GM21717 (cell line): ENCODE measurements around the gene PPIA.
"Not testable (repeated sequence)": the region's sequence is repeated elsewhere in the genome, so short reads cannot be mapped to it uniquely, and the experiment has no call there.

ENCODE experiments used
- ATAC-seq: cut with Tn5 transposase; IDR thresholded peaks from one replicate; pipeline ENCODE4 v1.9.1; 2021; ENCODE audit warnings: mild to moderate bottlenecking, moderate library complexity; ENCODE audit not compliant: unreplicated experiment

PPIA gene

DNA sequence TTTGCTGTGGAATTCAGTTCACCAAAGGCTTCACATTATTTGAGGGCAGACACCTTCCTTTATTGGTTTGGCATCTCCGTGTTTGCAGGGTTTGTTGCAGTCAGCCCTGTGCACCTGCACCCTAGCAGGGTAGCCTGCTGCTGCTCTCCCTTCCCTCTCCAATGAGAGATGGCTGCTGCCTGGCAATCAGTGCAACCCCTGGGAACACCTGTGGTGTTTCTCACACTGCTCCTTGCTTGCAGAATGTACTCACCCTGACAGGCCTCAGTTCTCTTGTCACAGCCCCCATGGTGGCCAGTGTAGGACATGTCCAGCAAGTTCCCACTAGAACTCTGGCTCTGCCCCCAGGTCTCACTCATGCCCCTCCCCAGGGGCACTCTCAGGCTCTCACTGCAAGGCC, 12.1 kb upstream of the PPIA start:
- no peak for ATAC-seq

DNA sequence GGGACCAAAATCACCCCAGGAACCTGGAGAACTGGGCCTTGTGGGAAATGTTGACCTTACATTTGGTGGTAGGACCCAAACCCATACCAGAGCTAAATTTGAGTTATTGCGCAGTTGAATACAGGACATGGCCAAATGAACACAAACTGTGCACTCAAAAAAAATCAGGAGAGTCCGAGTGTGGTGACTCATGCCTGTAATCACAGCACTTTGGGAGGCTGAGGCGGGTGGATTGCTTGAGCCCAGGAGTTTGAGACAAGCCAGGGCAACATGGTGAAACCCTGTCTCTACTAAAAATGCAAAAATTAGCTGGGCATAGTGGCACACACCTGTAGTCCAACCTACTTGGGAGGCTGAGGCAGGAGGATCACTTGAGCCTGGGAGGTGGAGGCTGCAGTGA, 11.3 kb upstream of the PPIA start:
- ATAC-seq, result not testable (repeated sequence)

DNA sequence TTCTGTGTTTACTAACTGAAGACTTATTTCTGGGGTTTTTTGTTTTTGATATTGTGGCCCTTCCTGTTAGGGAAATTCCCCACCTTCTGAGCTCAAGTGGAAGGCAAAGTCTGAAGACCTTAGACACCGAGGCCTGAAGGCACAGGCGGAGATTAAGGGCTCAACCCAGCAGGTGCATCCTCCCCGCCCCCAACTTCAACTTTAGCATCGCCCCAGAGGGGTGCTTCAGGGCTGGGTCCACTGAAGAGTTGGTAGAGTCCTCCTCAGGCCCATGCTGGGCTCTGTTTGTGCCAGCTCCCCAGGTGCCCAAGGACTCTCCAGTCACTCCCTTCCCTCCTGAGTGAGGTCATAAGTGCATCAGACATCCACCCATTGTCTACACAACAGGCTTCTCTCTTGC, 9.4 kb upstream of the PPIA start:
- ATAC-seq, result no peak

DNA sequence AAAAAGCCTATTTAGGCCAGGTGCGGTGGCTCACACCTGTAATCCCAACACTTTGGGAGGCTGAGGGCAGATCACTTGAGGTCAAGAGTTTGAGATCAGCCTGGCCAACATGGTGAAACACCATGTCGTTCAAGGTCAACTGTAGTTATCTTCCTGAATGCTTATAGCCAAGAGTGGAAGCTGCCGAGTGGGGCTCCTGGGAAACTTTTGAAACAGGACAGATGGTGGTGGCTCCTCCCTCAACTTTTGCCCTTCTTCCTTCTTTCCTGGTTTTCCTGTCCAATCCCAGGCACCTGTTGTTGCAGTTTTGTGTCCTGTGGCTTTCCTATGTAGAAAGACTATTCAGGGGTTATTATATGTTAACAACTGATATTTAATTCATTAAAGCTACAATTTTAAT, 8.7 kb upstream of the PPIA start:
- ATAC-seq, result no peak

DNA sequence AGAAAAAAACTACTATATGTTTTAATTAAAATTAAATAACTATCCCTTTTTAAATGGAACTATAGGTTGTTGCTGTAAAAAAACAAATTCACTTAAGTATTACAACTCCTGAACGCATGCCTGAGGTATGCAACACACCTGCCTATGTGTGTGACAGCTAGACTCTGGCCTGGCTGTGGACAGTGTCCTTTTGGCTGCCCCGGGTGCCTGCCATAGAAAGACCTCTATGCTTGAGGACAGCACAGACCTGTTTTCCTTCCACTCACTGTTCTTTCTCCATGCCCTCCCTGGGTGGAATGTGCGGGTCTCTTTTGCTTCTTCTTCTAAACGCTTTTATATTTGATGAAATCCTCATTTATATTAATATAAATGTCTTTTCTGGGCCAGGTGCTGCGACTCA, 6.5 kb upstream of the PPIA start:
- no peak for ATAC-seq

DNA sequence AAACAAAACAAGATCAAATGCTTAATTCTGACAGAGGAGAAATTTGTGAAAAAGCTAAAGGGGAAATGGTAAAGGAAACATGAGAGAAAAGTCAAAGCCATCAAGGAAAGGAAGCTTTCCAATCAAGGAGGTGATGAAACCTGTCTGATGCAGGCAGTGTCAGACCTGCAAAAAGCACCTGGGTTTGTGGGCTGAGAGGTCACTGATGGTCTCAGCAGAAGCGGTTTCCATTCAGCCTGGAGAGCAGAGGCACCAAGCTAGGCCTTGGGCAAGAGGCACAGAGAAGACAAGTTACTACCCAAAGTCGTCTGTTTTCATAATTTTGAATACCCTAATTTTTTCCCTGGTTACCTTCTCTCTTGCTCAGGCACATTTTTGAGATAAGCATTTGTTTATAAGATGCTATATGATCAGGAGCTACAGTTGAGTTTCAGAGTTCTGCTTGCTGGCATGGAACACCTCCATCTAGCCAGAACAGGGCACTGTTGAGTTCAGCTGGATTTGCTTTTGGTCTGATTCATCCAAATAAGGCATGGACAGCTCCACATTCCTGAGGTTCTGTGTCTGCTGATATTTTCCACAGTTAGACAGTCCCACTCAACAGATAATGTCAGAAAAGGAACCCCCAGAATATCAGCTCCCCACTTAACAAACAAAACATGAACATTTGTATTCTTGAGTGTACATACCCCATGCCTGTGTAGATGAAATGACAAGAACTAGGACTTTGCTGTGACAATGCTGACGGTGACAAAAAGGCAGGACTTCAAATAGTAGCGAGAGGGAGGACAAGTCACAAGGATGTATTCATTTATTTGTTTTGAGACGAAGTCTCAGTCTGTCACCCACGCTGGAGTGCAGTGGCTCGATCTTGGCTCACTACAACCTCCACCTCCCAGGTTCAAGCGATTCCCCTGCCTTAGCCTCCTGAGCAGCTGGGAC, 4.9 kb upstream of the PPIA start:
- ATAC-seq, result no peak

DNA sequence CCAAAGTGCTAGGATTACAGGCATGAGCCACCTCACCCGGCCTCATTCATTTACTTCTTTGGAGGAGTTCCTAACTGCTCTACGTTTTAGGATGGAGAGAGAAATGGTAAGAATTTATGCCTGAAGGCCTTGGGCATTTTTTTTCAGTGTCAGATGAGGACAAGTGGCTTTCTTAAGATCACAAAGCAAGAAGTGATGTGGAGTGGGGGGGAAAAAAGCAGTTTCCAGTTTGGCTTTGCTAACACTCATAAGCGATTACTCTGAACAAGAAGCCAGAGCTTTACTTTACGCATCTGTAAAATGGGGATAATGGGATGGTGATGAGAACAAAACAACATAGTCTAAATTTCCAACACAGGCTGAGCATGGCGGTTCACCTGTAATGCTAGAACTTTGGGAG, 2.6 kb upstream of the PPIA start:
- ATAC-seq, result no peak

DNA sequence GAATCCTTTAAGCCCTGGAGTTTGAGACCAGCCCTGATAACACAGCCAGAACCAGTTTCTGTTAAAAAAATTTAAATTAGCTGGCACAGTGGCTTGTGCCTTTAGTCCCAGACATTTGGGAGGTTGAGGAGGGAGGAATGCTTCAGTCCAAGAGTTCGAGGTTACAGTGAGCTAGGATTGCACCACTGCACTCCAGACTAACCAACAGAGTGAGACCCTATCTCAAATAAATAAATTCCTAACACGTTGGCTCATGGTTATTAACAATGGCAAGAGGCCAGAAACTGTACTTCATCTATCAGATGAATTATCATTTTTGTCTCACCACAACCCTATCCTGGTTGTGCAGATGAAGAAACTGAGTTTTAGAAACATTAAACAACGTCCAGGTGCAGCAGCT, 2.1 kb upstream of the PPIA start:
- ATAC-seq, result no peak

DNA sequence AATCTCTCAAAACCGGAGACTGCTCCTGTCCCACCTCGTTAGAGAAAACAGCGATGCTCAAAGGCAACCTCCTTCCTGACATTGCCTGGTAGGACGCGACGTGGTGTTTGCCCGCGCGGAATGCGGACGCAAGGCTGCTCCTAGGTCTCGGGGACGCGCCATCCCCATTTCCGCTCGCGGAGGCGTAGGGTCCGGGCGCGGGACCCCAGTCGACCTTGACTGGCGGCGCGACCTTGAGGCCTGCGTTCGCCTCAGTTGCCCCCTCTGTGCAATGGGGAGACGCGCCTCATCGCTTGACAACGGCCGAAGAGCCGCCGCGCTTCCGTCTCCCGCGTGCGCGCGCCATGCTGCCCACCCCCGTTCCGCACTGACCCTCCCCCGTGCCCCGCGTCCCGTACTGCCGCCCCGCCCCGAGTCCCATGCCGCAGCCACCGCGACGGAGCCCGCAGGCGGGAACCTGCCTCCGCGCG, 412 bp upstream of the PPIA start:
- peak; percentile 31 for ATAC-seq

DNA sequence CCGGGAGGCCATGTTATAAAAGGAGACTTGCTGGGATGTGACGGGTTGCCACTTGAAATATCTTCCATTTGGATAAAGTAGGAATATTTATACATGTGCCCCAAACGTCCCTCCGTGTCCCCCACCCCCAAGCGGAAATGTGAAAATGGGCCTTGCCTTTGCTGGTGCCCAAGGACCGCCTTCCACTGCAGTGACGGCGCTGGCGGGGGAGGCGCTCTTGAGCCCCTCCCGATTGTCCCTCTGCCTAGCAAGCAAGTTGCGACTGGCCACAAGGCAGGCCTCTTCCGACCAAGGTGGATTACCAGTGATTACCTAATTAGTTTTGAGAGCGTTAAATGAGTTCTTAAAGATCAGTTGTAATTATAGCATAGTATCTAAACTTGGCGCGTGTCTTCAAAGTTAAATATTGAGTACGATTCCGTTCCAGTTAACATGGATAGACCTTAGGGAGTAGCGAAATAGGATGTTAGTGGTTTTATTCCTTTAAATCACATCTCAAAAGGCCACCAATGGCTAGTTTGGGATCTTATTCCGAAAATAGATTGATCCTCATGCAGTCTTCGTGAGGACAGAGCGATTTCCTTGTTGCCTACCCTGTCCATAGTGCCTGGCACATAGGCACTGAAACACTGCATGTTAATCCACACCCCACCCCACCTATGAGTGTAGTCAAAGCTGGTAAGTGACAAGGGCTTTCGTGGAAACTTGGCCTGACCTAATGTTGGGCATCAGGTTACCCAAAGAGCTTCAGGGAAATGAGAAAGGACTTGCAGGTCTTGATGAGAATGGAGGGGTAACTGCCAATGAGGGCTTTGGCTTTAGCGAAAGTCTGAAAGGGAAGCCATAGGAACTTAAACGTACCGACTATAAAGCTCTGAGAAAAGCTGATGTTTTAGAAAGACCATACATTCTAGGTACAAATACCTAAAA, 1.1 kb downstream of the PPIA start:
- peak; percentile 33 for ATAC-seq

DNA sequence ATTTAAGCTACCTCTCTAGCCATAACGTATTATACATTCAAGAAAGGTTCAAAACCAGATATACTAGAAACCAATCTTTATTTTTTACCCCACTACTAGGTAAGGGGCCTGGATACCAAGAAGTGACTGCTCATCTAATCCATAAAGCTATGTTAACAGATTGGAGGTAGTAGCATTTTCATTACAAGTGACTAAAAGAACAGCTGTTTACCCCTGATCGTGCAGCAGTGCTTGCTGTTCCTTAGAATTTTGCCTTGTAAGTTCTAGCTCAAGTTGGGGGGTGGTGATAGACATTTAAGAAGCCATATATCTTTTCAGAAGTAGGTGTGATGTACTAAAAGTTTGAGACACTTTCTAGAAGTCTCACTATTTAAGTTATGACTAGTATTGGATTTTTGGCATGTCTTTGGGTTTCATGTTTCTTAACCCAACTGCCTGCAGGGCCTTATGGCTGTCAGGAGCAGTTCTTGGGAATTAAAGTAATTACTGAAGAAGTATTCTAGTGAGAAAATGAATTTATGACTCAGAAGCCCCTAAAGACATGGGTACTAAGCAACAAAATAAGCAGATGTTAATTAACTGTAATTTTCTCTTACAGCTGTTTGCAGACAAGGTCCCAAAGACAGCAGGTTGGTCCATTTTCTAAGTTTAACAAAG, 2.3 kb downstream of the PPIA start:
- ATAC-seq, result no peak

DNA sequence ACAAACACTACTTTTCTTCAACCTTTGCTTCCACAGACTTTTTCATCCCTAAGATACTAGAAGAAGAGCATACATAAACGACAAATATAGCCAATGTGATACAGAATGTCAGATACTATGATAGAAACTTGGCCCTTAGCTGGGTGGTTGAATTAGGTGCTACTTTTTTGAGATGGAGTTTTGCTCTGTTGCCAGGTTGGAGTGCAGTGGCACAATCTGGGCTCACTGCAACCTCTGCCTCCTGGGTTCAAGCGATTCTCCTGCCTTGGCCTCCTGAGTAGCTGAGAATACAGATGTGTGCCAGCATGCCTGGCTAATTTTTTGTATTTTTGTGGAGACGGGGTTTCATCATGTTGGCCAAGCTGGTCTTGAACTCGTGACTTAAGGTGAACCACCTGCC, 3.5 kb downstream of the PPIA start:
- ATAC-seq, result no peak

DNA sequence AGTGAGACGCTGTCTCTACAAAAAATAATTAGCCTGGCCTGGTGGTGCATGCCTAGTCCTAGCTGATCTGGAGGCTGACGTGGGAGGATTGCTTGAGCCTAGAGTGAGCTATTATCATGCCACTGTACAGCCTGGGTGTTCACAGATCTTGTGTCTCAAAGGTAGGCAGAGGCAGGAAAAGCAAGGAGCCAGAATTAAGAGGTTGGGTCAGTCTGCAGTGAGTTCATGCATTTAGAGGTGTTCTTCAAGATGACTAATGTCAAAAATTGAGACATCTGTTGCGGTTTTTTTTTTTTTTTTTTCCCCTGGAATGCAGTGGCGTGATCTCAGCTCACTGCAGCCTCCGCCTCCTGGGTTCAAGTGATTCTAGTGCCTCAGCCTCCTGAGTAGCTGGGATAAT, 5.4 kb downstream of the PPIA start:
- no peak for ATAC-seq

DNA sequence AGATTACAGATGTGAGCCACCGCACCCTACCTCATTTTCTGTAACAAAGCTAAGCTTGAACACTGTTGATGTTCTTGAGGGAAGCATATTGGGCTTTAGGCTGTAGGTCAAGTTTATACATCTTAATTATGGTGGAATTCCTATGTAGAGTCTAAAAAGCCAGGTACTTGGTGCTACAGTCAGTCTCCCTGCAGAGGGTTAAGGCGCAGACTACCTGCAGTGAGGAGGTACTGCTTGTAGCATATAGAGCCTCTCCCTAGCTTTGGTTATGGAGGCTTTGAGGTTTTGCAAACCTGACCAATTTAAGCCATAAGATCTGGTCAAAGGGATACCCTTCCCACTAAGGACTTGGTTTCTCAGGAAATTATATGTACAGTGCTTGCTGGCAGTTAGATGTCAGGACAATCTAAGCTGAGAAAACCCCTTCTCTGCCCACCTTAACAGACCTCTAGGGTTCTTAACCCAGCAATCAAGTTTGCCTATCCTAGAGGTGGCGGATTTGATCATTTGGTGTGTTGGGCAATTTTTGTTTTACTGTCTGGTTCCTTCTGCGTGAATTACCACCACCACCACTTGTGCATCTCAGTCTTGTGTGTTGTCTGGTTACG, 6.0 kb downstream of the PPIA start:
- ATAC-seq, result no peak

DNA sequence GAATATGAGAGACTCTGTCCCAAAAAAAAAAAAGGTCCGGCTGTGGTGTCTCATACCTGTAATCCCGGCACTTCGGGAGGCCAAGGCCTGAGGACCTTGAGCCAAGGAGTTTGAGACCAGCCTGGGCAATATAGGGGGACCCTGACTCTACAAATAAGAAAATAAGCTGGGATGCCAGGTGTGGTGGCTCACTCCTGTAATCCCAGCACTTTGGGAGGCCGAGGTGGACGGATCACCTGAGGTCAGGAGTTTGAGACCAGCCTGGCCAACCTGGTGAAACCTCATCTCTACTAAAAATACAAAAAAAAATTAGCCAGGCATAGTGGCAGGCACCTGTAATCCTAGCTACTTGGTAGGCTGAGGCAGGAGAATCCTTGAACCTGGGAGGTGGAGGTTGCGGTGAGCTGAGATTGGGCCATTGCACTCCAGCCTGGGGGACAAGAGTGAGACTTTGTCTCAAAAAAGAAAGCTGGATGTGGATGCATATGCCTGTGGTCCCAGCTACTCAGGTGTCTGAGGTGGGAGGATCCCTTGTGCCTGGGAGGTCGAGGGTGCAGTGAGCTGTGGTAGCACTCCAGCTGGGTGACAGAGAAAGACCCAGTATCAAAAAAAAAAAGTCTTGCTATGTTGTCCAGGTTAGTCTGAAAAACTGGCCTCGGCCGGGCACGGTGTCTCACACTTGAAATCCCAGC, 7.5 kb downstream of the PPIA start:
- not testable (repeated sequence) for ATAC-seq

DNA sequence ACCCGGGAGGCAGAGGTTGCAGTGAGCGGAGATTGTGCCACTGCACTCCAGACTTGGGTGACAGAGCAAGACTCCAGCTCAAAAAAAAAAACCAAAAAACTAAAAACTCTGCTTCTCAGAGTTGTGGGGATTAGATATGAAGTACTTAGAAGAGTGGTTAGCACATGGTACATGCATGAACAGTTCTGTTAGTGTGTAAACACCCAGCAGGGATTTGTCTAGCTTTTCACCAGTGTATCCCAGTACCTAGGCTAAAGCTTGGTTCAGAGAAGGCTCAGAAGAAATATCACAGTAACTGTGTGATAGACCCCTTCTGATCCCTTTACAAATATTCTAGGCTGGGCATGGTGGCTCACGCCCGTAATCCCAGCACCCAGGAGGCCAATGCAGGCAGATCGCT, 9.5 kb downstream of the PPIA start:
- ATAC-seq, result no peak

DNA sequence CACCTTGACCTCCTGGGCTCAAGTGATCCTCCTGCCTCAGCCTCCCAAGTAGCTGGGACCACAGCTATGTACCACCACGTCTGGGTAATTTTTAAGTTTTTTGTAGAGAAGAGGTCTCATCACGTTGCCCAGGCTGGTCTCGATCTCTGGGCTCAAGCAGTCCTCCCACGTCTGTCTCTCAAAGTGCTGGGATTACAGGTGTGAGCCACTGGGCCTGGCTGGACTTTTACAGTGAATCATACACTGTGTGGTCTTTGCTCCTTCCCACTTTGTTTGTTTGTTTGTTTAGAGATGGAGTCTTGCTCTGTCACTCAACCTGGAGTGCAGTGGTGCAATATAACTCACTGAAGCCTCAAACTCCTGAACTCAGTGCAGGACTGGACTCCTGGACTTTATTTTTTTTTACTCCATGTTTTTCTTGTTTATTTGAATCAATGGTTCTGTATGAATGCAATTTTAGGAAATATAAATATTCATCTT, 12.5 kb downstream of the PPIA start:
- no peak for ATAC-seq

DNA sequence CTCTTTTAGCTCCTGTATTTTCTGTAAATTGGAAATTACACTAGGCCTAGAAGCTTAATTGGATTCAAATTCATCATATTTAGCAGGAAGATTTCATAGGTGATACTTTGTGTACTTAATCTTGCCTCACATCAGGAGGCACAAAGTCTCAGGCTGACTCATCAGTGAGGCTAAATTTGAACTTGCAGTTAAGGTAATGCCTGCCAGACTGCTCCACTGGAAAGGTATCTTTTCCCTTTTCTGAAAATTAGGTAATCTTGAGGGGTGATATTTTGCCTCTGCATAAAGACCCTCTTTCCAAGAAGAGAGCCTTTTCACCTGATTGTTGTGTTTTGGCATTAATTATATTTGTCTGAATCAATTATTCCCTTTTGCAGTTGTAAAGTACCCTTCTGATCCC, 14.6 kb downstream of the PPIA start:
- ATAC-seq, result no peak

DNA sequence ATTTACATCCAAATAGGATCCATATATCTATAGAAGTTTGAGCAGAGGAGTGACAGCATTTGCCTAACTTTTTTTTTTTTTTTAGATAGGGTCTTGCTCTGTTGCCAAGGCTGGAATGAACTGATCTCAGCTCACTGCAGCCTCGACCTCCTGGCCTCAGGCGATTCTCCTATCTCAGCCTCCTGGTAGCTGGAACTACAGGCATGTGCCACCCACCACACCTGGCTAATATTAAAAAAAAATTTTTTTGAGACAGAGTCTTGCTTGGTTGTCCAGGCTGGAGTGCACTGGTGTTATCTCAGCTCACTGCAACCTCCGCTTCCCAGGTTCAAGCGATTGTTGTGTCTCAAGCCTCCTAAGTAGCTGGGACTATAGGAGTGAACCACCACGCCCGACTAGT, 15.1 kb downstream of the PPIA start:
- ATAC-seq, result no peak

DNA sequence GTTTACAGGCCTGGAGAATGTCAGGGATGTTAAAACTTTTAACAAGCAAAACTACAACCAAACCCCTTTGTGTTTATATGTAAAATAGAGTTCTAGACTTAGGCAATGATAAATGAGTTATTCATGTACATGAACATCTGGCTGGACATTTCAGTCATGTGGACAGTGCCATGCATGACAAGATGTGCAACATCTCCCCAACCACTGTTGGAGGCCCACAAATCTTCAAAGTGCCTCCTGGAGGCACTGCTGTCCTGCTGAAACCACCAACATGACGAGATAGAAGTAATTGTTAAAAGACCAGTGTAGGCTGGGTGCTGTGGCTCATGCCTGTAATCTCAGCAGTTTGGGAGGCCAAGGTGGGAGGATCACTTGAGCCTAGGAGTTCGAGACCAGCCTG, 18.4 kb downstream of the PPIA start:
- no peak for ATAC-seq
